ENCODE data around the gene KRT83.

- TF ChIP-seq CTCF (IDR thresholded peaks at IDR 0.05): no peak
- TF ChIP-seq POLR2A (IDR thresholded peaks at IDR 0.05): no peak
Observed at GRCh38 chr12:52285172-52285745, 35.9 kb downstream of the KRT83 start.

Data from uterus (tissue), 2 donors.